Left forelimb (tissue), 1 donor: ENCODE results near the gene CAMK2A.

Source experiments
- DNase-seq: peaks from one replicate; pipeline ENCODE4 v3.0.0-alpha.2; 2018; ENCODE audit warnings: low spot score

CAMK2A gene

DNA sequence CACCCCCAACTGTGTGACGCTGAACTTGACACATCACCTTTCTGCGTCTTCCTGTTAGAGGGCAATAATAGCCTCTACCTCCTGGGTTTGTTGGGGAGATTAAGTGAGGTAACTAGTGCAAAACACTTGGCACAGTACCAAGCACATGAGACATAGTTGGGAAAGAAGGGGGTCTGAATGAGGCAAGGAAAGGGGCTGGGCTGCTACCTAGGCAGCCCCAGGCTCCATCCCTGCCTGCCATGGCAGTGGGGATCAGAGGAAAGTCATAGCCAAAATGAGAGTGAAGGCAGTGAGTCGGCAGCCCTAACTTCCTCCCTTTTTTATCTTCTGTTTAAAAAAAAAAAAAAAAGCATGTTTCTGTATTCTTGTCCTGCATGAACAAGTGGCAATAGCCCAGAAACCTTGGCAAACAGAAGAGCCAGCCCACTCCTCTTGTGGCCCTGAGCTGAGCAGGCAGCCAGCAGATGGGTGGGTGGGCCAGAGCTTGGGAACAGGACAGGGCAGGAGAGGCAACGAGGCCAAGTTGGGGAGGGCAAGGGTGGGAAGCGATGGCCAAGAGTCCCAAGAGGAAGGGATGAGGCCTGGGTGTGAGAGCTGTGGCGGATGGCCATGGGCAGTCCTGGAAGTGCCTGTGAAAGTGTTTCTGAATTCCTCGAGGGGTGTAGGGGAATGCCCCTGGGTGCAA, 11.4 kb downstream of the CAMK2A start:
- no peak for DNase-seq

DNA sequence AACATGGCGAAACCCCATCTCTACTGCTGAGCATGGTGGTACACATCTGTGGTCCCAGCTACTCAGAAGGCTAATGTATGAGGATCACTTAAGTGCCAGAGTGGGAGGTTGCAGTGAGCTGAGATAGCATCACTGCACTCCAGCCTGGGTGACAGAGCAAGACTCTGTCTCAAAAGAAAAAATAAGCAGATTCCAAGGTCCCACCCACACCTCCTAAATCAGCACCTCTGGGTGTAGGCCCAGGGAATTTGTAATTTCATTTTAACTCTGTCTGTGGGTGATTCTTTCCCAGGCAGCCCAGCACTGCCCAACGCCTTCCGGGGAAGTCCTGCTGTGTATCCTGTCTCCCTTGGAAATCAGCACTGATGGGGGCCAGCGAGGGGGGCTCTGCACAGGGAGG, 12.5 kb downstream of the CAMK2A start:
- no peak for DNase-seq

DNA sequence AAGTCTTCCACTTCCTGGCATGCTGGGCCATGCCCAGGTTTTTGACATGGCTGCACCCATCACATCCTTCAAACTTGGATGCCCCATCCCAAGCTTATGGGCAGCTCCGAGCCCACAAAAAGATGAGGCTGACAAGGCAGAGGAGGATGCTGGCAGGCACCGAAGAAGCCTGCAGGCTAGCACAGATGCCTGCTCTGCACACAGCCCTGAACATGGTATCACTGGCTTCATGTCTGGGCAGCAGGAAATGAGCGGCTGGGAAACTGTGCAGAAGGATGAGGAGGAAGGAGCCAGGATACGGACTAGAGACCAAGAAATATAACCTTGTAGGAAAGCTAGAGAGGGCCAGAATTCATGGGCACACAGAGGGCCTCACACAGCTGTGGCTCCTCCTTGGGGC, 14.8 kb downstream of the CAMK2A start:
- no peak for DNase-seq

DNA sequence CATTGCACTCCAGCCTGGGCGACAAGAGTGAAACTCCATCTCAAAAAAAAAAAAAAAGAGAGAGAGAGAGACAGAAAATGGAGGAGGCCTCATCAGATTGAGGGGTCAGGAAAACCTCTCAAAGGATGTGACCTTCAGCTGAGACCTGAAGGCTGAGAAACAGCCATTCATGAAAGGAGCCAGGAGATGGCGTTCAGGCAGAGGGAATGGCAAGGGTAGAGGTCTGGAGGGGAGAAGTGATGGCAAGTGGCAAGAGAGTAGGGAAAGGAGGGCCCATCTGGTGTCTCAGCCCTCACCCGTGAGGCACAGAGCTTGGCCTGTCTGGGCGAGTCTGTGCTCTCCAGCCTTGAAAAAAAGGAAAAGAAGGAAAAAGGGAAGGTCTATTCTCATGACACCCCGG, 17.0 kb downstream of the CAMK2A start:
- no peak for DNase-seq

DNA sequence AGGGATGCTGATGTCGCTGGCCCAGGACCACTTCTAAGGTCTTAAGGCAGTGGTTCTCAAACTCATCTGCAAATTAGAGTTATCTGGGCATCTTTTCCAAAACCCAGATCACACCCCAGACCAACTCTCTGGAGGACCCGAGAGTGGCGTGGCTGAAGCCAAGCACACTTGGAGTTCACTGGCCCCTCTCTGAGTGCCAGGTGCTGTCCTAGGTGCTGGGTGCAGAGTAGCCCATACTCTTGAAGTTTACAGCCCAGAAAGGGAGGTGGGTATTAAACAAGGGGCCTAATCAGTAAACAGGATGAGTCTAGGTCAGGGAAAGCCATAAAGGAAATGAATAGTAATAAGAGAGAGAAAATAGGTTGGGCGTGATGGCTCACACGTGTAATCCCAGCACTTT, 17.6 kb downstream of the CAMK2A start:
- no peak for DNase-seq

DNA sequence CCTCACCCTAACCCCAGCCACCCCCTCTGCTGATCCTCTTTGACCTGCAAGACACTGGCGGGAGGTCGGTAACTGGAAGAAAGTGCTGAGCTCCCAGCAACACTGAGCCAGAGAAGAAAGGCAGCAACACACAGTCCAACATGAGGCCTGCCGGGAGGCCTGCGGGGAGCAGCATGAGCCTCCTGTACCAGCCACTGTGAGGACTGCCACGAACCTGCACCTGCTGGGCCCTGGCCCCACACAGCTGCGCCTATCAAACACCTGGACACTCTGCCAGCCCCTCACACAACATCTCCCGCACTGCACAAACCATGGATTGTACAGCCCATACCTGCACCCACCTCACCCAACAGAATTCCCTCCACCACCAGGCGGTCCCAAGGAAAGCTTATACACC, 18.3 kb downstream of the CAMK2A start:
- DNase-seq, result no peak

DNA sequence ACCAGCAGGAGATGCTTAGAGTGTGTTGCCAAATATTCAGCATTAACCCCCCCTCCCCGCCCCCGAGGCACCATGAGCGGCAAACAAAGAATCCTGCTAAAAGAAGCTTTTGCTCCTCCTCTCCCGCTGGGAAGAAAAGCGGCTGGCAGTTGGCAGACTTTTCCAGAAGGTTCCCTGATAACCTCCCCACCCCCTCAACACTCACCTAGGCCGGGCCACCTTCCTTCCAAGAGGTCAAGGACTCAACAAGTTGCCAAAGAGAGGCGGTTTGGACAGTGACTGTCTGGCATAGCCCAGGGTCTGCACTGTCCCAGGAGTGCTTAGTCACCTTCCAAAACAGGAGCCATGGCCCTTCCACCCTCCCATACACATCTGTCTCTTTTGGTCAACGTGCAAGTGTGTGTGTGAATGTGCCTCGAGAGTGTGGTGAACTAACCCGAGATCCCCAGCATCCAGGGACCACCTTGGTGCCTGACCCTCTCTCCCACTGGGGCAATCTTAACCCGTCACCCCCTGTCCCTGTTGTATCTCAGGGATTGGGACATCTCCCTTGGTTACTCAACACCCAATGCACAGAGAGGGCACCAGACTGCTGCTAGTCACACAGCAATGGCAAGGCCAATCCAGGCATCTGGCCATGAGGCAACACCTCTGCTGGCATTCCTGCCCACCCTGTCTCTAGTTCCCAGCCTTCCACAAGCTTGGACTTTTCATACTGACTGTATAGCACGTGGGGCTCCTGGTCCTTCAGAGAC, 18.9 kb downstream of the CAMK2A start:
- DNase-seq, result no peak

DNA sequence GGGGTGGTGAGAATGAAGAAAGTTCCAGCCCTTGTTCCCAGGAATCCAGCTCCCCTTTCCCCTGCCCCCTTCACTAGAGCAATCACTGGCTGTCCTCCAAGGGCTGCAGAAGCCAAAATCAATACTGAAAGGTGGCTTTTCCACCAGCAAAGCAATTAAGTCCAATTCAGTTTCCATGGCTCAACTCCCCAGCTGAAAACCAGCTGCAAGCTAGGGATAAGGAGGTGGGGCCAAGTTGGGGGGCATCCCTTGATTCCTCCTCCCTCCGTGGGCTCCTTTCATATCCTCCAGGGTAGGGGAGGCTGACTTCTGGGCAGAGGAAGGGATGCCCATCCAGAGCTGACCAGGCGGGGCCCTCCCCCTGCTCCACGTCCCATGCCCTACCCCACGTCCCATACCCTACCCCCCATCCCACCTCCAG, 22.7 kb downstream of the CAMK2A start:
- DNase-seq, result no peak

DNA sequence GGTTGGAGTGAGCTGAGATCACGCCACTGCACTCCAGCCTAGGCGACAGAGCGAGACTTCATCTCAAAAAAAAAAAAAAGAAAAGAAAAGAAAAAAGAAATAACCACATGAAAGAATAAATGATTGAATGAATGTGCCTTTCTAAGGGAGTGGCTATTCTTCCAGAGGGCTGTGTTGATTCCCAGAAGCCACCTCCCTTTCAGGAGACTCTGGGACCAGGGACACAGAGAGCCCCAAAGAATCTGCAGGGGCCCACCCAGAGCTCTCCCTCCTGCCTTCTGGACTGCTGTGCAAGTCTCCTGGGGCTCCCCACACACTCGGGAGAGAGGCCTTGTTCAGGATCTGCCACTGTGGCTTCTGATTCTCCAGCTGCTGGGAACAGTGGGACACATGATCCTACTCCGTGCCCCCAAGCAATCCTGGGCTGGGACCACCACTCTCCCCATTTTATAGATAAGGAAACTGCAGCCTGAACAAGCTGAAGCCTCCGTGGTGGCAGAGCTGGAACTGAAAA, 23.6 kb downstream of the CAMK2A start:
- DNase-seq, result no peak

DNA sequence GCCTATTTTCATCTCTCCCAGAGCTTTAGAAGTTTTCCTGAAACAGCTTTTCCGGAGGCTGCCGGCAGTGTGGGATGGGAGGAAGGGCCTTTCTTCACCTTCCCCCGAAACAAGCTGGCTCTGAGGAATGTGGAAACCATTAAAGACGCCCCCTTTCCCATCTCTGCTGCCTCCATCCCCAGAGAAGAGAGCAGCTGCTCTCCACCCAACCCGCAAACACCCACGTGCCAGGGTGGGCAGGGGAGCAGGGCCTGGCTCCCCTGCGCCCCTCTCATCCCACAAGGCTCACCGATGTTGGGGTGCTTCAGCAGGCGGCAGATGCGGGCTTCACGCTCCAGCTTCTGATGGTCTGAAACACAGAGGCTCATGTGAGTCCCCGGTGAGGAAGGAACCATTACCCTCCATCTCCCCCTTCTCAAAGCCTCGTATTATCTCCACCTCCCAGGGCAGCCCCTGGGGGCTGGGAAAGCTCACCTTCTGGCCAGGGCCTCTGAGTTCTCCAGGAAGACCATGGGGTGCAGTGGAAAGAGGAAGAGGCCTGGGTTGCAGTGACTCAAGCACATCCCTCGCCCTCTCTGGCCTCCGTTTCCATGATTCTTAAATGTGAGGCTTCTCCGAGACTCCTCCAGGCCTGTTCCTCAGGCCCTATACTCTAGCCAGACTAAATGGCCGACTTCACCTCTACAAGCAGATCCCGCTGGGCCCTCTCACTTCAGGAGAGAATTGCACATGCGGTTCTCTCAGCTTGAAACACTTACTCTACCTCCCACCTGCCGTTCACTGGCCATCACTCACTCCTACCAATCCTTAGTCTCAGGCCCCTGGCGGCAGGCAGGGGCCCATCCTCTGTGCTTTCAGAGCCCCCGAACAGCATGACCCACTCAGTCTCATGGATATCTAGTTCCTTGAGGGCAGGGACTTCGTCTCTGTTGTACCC, 24.6 kb downstream of the CAMK2A start:
- DNase-seq, result no peak

DNA sequence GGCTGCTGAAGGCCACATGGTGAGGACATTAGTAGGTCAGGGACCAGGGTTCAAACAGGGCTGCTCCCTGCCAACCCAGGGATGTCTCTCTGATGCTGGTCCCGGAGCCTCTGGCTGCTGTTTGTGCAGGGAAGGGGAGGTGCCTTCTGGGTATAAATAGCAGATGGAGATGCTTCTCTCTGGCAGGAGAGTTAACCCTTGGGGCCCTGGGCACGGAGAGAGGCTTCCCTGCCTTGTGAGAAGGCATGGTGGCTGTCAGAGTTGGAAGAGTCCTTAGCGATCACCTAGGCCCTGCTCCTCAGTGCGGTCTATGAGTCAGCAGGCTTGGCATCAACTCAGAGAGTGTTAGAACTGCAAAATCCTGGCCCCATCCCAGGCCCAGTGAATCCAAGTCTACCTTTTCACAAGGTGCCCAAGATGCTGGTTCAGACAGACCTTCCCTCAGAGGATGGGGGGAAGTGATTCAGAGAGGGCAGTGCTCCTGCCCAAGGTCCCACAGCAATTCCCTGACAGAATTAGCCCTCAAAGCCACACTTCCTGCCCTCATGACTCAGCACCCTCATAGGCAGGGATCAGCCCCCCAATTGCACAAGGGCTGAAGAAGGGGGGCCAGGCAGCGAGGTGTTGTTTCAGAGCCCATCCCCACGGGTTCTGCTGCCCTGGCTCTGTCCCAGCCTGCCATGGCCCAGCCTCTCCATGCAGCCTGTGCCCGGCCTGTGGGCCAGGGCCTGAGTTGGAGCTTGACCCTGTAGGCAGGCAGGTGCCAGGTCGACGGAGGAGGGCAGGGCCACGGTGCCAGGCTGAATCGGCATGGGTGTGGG, 25.6 kb downstream of the CAMK2A start:
- DNase-seq, result no peak

DNA sequence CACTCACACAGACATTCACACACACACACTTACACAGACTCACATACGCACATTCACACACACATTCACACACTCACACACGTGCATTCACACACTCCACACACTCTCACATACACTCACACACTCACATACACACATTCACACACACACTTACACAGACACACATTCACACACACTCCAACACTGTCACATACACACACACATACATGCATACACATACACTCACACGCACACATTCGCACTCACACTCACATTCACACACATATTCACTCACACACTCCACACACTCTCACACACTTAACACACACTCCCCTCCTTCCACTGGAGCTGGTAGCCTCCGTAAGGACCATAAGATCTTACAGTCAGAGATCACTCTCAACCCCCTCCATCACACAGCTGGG, 26.2 kb downstream of the CAMK2A start:
- no peak for DNase-seq

DNA sequence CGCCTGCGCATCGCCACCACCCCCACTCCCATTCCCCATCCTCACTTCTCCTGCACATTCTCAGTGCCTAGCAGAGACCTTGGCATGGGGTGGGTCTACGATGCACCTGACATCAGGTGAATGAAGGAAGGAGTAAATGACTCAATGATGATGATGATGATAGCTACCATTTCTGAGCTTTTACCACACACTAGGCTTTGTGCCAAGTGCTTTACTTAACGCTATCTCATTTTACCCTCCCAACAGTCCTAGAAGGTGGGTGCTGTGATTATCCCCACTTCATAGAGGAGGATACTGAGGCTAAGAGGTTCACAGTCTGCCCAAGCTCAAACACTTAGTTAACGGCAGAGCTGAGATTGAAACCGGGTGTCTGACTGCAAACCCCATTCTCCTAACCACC, 27.1 kb downstream of the CAMK2A start:
- no peak for DNase-seq

DNA sequence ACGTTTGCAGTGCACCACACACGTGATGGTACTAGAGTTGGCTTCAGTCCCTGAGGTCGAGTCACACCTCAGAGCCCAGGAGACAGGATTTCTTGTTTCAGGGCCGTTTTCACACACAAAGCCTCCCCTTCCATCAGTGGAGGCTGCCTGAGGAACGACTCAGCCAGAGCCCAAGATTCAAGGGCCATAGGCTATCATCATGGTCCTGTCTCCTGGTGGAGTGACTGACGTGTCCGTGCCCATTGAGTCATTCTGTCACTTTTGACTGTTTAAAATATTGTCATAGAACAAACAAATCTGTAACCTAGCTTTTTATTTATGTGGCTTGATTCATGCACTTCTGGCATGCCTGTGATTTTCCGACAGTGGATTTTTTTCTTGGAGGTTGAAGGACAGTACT, 28.3 kb downstream of the CAMK2A start:
- DNase-seq, result no peak

DNA sequence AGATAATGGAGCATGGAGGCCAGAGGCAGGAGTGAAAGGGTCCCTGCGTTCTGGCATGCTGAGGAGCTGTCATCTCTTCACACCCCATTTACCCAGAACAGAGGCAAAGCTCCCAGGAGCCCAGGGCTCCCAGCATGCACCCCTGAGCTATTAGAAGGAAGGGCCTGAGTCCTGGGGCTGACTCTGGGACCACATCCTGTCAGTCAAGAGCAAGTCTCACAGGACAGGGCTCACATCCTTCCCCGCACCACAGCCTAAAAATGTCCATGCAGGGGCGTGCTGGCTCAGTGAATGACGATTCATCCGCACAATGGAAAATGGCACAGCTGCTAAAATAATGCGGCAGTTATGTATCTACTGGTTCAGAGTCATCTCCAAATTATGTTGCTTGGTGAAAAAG, 31.4 kb downstream of the CAMK2A start:
- no peak for DNase-seq

DNA sequence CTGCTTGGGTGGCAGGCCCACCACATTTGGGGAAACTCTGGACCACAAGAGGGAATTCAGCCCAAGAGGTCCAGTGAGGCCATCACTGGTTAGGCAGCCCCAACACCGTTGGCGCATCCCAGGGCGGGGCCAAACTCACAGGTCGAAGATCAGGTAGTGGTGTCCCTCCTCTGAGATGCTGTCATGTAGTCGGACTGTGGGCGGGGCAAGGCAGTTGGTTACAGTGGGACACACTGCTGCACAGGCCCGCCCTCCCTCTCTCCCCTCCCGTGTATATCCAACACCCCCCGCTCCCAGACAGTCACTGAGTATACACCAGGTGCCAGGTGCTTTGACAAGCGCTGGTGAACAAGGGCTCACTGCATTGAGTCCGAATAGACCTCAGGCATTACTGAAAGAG, 32.1 kb downstream of the CAMK2A start:
- no peak for DNase-seq

DNA sequence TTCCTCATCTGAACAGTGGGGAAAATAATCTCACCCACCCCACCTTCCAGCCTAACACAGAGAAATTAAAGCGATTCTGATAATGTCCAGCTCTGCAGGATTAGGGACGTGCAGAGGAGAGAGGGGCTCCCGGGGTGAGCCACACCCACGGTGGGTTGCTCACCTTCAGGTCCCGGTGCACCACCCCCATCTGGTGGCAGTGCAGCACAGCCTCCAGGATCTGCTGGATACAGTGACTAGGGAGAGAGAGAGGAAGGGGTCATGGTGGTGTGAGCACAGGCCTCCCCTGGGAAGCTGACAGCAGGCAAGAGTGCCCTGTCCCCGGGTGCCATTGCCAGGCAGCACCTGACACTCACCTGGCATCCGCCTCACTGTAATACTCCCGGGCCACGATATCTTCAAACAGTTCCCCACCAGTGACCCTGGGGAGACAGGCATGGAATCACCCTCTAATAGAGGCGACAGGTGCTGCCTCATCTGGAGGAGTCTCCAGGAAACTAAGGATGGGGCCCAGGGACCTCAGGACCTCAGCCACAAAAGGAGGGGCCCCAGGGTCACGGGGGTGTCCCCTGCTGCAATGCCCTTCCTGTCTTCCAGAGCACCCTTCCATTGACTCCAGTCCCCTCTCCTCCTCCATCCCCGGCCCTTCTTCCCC, 33.0 kb downstream of the CAMK2A start:
- no peak for DNase-seq

DNA sequence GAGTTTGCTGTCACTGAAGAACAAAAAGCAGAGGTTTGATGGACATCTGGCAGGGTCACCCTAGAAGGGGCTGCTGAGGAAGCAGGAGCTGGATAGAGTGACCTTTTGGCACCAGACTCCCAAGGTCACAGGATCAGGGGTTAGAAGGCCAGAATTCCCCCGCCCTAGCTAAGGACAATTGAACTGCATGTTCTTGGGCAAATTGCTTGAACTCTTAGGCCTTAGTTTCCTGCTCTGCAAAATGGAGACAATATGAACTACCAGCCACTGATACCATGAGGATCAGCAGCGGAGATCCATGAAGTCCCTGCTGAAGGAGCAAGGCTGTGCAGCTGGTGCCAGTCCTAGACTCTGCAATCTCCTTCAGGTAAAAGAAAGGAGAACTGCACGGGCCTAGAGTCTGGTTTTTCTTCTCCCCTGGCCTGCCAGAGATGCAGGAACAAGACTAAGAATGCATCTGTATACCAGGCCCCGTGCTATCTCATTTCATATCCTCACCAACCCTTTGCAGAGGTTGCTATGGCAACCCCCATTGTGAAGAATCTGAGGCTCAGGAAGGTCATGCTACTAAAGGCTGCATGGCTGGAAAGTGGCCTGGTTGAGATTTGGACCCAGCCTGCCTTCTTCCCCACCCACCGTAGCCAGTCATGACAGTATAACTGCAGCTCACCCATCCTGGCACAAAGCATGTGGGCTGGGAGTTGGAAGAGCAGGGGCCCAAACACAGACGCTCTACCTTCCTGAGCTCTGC, 33.7 kb downstream of the CAMK2A start:
- DNase-seq, result no peak

DNA sequence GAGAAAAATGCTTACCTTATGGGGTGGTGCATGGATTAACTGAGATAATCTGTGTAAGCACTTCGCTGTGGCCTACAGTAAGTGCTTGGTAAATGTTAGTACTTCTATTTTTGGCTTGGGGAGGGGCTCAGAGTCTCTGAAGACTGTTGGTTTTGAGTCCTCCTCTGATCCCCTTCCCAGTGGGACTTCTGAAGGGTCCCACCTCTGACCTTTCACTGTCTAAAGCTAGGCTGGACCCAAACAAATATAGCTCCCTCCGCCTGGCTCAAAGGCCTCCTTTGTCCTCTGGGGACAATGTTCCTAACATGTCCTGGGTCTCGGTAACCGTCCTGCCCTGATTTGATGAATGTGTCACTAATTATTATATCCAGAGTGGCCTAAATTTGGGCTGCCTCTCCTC, 34.8 kb downstream of the CAMK2A start:
- DNase-seq, result no peak

DNA sequence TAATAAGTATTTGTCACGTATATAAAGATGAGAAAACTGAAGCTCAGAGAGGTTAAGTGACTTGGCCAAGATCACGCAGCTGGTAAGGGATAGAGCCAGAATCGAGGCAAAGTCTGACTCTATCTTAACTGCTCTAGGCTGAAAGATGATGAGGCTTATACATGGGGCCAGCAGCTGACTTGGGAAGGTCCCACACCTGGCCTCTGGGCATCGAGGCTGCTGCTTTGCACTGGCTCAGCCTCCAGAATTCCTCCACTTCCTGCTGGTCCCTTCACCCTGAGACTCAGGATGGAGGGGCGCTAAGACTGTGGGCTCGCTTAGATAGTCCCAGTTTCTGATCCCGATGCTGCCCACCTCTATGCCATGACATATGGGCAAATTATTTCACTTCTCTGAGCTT, 35.2 kb downstream of the CAMK2A start:
- DNase-seq, result no peak
